ENCODE results near the gene EDAR. TPM values are rescaled to one million over a fixed set of nuclear protein-coding genes. Genes with fewer than 3 reads are reported as not detected.

EDAR gene
- total RNA-seq, 1 experiment from 2014 or later: 0.15 TPM

- CTCF ChIA-PET: interaction anchor here (1.6 kb wide), 1 partner anchor 8 kb away, joined by 6 read pairs; no protein-coding TSS in a partner anchor
- H2AFZ ChIP-seq (ENCODE audit: low read depth, low read length, poor library complexity, severe bottlenecking): no peak overlapping the region
- no peak overlapping the region for H3K4me3 ChIP-seq (replicated peaks in 1 of 2; ENCODE audit: low read depth in 1 of 2, low read length in 2 of 2)
- H3K4me2 ChIP-seq (ENCODE audit: low read length): no peak overlapping the region
- peaks cover 3% of the 10 kb centered on the region; the same call in 1 of the 2 replicates for H3K27me3 ChIP-seq (ENCODE audit: insufficient read depth, low read length)
- POLR2A ChIA-PET: no interaction called here
- no TSS peak for BruUV-seq (replicated peaks)
- H3K9me3 ChIP-seq (ENCODE audit: control insufficient read depth in 1 of 2, insufficient read depth in 1 of 2, low read depth in 1 of 2, low read length in 2 of 2): no peaks in the 10 kb centered on the region
- H3K4me1 ChIP-seq (ENCODE audit: control insufficient read depth in 1 of 2, insufficient read depth in 2 of 2, low read length in 2 of 2): 0 out of 4 replicates have a peak, but pooled peaks cover 0 to 3% of the 10 kb centered on the region in 2 experiments
- DNase-seq (ENCODE audit: low read depth, low spot score): no peak
- no peak overlapping the region for H3K27ac ChIP-seq (ENCODE audit: low read depth, low read length)
- no peaks in the 10 kb centered on the region for H4K20me1 ChIP-seq (ENCODE audit: insufficient read depth)
- no peaks in the 10 kb centered on the region for H3K9me2 ChIP-seq (ENCODE audit: insufficient read depth)
- H3K36me3 ChIP-seq (ENCODE audit: control insufficient read depth in 1 of 2, insufficient read depth in 2 of 2, low read length in 2 of 2): no peaks in the 10 kb centered on the region
- RAD21 ChIA-PET (ENCODE audit: low non-redundant PET in 1 of 2, low total read pairs in 2 of 2, uncharacterized antibody in 2 of 2, unreplicated experiment in 2 of 2): no interaction called here
- intact Hi-C loops (cut with micrococcal nuclease): no loop called here
- ATAC-seq: no peak
- TF ChIP-seq SRF (IDR thresholded peaks at IDR 0.05; ENCODE audit: low read depth) (no peak), FOSL1 (IDR thresholded peaks at IDR 0.05; ENCODE audit: low read depth) (no peak), CTCF (IDR thresholded peaks at IDR 0.05 in 2 of 3, conservative IDR thresholded peaks at IDR 0.05 in 1 of 3; ENCODE audit: borderline replicate concordance in 1 of 3, insufficient read depth in 1 of 3, low read depth in 2 of 3, low read length in 2 of 3) (no peak), ZBTB33 (IDR thresholded peaks at IDR 0.05; ENCODE audit: extremely low read depth, insufficient replicate concordance, low read length) (no peak), CEBPB (IDR thresholded peaks at IDR 0.05; ENCODE audit: low read depth) (no peak), EGR1 (IDR thresholded peaks at IDR 0.05; ENCODE audit: low read depth) (no peak), SP1 (IDR thresholded peaks at IDR 0.05; ENCODE audit: low read depth) (no peak), CBX3 (IDR thresholded peaks at IDR 0.05; ENCODE audit: low read depth) (no peak), JUND (IDR thresholded peaks at IDR 0.05) (no peak), ELF1 (IDR thresholded peaks at IDR 0.05; ENCODE audit: borderline replicate concordance, low read depth) (no peak), EZH2 (IDR thresholded peaks at IDR 0.05) (no peak), MAX (IDR thresholded peaks at IDR 0.05) (no peak), POLR2AphosphoS5 (IDR thresholded peaks at IDR 0.05; ENCODE audit: low read depth, low read length) (no peak), ZNF274 (IDR thresholded peaks at IDR 0.05; ENCODE audit: low read depth, low read length) (no peak), TCF7L2 (IDR thresholded peaks at IDR 0.05; ENCODE audit: borderline replicate concordance, extremely low read depth, insufficient read depth, insufficient read length) (no peak)
- no peak overlapping the region for H3K9ac ChIP-seq (ENCODE audit: low read length)
- no peaks in the 10 kb centered on the region for H3K79me2 ChIP-seq (ENCODE audit: insufficient read depth, low read length)
Measured at GRCh38 chr2:109009920-109010610, 21.0 kb upstream of the EDAR start.
